ENCODE measurements around the gene ERICH2.

GRCh38 chr2:170744248-170745002 is 25.8 kb upstream of the ERICH2 start:
- TF ChIP-seq REST (IDR thresholded peaks at IDR 0.05; ENCODE audit: low read depth) (no peak), TCF12 (IDR thresholded peaks at IDR 0.05; ENCODE audit: low read depth) (no peak)
